Keratinocyte (primary cell): Measurements from ENCODE around the gene DOC2A.
A peak's percentile ranks its signal among the peaks of the same experiment; 100 is the strongest.

Experiments used
- EZH2 ChIP-seq: IDR thresholded peaks from one replicate; pipeline ENCODE4 v1.6.1; 2012; ENCODE audit warnings: inconsistent platforms, mild to moderate bottlenecking, low read length, moderate library complexity
- TF ChIP-seq, protein P1 (sequence below), 3 experiments: IDR thresholded peaks in 1 of 3; conservative IDR thresholded peaks in 1 of 3; optimal IDR thresholded peaks in 1 of 3; 2 replicates in 2 of 3; 3 replicates in 1 of 3; pipeline versions ENCODE3 to v1.5.1; 2011; ENCODE audit warnings: low read length in 3 of 3, mild to moderate bottlenecking in 3 of 3, moderate library complexity in 2 of 3, control low read depth in 1 of 3, inconsistent platforms in 1 of 3; ENCODE audit not compliant: insufficient read depth in 2 of 3; ENCODE audit errors: extremely low read depth in 1 of 3

DNA sequence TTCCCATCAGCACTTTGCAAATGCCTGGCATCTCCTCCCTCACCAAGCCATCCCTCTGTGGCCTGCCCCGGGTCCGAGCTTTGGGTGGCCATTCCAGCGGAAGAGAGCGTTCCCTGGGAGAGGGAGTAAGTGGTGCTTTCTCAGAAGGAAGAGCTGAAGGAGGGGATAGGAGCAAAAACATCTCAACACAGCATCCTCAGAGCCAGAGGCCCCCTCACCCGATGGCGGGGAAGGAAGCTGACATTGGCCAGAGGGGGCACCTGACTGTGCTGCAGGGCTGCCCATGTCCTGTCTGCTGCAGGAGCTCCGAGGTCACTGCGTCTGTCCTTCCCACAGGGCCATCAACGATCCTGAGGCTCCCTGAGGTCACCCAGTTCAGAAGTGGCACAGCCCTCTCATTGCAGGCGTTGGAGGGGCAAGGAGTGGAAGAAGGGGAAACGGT is 20.7 kb upstream of the DOC2A start:
- TF ChIP-seq, protein P1, sequence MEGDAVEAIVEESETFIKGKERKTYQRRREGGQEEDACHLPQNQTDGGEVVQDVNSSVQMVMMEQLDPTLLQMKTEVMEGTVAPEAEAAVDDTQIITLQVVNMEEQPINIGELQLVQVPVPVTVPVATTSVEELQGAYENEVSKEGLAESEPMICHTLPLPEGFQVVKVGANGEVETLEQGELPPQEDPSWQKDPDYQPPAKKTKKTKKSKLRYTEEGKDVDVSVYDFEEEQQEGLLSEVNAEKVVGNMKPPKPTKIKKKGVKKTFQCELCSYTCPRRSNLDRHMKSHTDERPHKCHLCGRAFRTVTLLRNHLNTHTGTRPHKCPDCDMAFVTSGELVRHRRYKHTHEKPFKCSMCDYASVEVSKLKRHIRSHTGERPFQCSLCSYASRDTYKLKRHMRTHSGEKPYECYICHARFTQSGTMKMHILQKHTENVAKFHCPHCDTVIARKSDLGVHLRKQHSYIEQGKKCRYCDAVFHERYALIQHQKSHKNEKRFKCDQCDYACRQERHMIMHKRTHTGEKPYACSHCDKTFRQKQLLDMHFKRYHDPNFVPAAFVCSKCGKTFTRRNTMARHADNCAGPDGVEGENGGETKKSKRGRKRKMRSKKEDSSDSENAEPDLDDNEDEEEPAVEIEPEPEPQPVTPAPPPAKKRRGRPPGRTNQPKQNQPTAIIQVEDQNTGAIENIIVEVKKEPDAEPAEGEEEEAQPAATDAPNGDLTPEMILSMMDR (optimal IDR thresholded peaks at IDR 0.05 in 1 of 3, IDR thresholded peaks at IDR 0.05 in 1 of 3, conservative IDR thresholded peaks at IDR 0.05 in 1 of 3; ENCODE audit: extremely low read depth in 1 of 3, insufficient read depth in 2 of 3, low read length in 3 of 3): no peak
- TF ChIP-seq EZH2: peak; percentile 70
